ENCODE measurements around the gene CREB3L4.
A peak's percentile ranks its signal among the peaks of the same experiment; 100 is the strongest.

CREB3L4 gene

DNA sequence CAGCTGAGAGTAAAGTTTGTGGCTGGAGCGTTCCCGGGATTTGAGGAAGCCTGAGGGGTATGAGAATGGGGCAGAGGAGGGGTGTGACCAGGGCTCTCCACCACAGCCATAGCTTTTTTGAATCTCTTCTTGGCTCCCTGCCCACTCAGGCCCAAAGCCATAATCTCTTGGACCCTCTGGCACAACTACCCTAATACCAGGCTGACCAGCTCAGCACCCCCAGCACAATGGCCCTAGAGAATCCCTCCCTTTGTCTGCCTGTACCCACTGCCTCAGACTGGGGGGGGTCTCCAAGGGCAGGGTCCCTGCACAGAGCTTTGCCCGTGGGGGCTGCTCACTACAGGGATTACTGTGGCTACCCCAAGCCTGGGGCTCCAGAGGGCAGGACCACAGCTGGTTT lies 28.7 kb upstream of the CREB3L4 start:
- no peak for DNase-seq

DNA sequence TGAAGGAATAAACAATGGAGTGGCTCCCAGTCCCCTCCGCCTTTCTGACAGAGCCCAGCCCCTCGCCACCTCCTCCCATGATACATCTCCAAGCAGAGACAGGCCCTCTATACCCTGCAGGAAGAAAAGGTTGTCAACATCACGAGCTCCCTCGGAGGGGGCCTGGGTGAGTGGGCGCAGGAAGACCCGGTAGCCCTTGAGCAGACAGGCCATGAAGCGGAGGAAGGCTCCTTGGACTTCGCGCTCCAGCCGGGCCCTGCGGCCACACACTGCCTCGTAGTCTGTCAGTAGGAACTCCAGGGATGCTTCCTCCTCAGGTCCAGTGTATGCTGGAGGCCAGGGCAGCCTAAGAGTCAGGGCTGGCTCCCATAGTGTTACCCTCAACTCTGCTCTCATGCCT lies 28.2 kb upstream of the CREB3L4 start:
- no peak for DNase-seq

DNA sequence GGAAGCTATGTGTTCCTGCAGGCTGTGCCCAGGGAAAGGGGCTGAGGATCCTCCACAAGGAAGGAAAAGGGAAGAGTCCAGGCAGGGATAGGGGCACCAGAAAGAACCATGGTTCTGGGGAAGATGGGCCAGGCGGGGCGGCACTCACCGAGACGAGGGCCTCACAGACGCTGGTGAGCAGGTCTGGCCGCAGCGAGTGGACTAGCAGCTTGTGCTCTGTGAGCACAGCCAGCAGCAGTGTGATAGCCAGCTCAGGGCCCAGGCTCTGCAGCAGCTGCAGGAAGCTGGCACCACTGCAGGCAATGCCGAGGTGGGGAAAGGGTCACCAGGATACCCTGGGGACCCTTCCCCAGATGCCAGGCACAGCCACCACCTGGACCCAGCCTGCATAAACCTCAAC lies 26.9 kb upstream of the CREB3L4 start:
- DNase-seq: no peak

- no peak for DNase-seq
Observed at GRCh38 chr1:153941826-153942725, 25.6 kb upstream of the CREB3L4 start.

DNA sequence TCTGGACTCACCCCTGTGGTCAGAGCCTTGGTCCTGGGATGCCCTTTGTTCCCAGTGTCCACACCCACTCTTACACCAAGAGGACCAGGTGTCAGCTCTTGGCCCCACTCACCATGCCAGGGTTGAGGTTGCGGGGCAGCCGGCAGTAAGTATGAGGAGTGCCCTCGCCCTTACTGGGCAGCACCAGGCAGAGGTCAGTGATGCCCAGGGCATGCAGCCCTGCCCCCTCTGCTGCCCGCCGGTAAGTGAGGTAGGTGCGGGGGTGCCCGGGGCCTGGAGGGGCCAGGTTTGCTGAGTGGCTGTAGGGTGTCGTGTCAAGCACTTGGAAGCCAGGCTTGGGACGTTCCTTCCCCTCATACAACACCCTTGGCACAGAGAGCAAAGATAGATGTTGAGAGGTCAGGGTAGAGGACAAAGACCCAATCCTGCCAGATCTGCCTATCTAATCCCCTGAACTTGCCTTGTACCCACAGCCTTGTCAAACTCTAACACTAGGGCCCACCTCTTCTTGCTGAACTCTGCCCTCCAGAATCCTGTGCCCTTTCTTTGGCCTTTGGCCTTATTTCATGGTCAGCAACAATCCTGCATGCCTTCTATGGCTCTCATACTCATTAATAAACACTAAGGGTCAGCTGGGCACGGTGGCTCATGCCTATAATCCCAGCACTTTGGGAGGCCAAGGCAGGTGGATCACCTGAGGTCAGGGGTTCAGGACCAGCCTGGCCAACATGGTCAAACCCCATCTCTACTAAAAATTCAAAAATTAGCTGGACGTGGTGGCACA lies 24.7 kb upstream of the CREB3L4 start:
- no peak for DNase-seq

GRCh38 chr1:153944005-153944826 lies 23.5 kb upstream of the CREB3L4 start:
- no peak for DNase-seq

DNA sequence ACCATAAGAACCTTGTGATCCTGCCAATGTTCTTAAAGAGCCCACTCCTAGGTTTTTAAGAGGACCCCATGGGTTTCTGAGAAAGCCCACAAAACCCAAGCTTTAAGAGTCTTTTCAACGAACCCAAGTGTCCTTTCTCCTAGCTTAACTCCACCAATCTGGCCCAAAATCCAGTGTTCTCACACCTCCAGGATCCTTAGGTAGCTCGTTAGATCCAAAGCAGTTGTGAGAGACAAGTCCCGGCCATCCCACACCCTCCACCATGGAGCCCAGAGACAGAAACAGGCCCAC lies 22.9 kb upstream of the CREB3L4 start:
- no peak for DNase-seq

DNA sequence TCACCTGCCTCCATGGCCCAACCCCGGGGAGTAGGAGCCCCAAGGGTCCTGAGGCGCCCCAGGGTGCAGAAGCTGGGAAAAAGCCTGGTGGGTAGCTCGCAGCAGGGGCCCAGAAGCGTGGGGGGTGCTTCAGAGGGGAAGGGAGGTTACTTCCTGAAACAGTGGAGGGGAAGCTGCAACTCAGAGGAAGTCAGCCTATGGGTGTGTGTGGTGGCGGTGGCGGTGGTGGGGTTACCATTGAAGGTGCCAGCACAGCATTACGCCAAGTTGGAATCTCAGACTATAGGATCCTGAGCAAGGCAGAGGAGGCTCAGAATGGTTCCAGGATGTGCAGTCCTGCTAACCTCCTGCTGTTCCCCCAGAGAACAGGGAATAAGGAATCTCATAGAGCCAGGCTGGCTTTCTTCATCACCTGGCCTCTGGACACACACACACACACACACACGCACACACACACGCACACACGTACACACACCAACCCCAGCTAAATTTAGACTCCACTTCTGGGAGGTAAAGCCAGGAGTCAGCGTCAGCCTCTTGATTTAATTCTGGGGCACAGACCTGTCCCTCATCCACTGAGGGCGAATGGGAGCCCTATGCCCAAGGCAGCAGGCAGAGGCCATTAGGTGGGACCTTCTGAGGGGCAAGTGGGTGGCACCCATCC lies 22.4 kb upstream of the CREB3L4 start:
- DNase-seq: peak; percentile 77

- DNase-seq: peak; percentile 70
Observed at GRCh38 chr1:153945795-153946621, 21.7 kb upstream of the CREB3L4 start.

- DNase-seq: peak; percentile 73
Observed at GRCh38 chr1:153946622-153947241, 21.0 kb upstream of the CREB3L4 start, which contains the start of gene DENND4B. Gene DENND4B (minus strand): TSS chr1:153946718. CDS start chr1:153944374, 2,344 bp downstream.

DNA sequence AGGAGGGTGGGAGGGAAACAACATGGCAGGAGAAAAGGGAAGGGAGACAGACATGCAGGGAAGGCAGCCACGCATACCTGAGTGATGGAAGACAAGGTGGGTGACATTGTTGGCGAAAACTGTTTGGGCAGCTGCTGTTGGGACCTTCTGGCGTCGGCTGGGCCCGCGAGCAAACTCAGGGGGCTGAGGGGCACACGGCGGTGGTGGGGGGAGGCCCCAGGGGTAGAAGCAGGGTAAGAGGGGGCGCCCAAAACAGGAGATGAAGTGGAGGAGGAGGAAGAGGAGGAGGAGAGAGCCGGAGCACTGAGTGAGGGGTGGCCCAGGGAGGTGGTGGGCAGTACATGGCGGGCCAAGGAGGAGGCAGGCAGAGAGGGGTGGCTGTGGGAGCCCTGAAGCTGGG lies 16.5 kb upstream of the CREB3L4 start:
- DNase-seq: no peak

DNA sequence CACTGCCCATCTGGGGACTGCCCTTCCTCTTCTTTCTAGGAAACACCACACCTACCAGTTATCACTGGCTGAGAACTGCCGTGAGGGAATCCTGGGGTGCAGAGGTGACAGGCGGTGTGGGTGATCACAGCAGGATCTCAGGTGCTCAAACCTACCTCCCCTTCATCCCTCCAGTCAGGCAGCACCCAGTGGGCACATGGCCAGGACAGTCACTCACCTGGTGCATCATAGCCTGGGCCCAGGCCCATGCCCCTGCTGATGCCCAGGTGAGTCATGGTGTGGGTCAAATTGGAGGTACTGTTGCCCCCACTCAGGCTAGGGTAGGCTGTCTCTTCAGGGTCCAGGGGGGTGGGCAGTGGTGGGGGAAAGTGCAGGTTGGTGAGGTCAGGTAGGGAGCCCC lies 15.9 kb upstream of the CREB3L4 start:
- DNase-seq: no peak

DNA sequence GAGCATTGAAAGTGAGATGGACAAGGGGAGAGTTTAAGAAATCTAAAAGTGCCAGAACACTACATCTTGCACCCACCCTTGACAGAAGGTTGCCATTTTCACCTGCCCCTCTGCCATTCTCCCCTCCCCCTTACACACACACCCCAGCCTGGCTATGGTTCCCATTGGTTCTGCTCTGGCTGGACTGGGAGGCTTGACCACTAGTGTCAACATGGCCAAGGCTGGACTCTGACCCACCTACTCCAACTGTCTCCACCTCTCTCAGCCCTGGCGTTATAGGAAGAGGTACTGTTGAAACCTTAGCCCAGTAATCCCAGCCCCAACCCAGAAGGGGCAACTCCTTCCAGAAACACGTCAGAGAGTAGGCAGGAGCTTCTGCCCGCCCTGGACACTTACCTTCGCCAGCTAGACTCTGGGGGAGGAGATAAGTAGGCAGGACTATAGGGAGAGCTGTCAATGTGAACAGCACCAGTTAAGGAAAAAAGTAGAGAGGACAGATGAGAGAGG lies 13.8 kb upstream of the CREB3L4 start:
- DNase-seq: no peak

GRCh38 chr1:153954826-153955225 lies 12.9 kb upstream of the CREB3L4 start:
- DNase-seq: no peak

DNA sequence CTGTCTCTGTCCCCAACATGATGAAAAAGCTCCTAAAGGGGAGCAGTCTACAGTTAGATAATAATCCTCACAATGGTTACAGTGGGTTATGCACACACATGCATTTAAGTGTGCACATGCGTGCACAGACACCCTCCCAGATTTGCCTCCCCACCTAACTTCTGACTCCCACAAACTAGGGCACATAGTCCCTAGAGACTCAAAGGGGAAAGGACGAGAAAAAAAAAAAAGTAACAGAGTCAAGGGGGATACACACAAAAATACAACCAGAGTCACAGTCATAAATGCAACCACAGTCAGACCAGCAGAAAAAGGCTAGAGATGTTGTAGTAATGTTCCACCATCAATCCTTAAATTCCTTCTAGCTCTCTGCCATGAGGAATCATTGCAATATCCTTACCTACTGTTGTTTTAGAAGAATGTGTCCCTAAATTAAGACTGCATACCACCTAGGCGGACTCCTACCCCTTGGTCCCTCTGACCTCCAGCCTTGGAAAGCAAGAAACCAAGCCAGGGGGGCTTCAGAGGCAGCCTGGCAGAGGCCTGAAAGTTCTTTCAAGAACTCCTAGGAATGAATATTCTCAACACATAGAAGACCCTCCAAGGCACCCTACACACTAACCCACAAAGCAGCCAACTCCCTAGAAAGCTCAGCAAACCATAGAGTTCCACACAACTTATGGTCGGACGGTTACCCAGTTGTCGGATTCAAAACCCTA lies 10.5 kb upstream of the CREB3L4 start:
- no peak for DNase-seq

DNA sequence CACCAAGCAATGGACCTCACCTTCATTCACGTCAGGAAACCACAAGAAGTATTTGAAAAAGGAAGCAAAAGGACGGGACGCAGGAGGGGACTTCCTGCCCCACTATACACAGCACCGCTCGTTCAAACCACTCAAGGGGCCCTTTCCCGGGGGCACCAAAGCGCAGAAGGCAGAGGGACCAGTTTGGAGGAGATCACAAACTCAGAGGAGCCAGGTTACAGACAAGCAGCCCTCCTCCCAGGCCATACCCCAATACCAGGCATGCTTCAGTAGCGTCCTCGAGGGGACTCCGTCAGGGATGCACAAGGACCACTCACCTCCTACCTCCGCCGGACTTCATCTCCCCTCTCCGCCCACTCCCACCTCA lies 10.0 kb upstream of the CREB3L4 start:
- DNase-seq: peak; percentile 32

- DNase-seq: peak; percentile 97
Observed at GRCh38 chr1:153958111-153958960, 9.4 kb upstream of the CREB3L4 start, which contains the start of gene CRTC2. Gene CRTC2 (minus strand): TSS chr1:153958612. CDS start chr1:153958497, 115 bp downstream.

GRCh38 chr1:153958961-153959260 lies 8.8 kb upstream of the CREB3L4 start:
- no peak for DNase-seq

DNA sequence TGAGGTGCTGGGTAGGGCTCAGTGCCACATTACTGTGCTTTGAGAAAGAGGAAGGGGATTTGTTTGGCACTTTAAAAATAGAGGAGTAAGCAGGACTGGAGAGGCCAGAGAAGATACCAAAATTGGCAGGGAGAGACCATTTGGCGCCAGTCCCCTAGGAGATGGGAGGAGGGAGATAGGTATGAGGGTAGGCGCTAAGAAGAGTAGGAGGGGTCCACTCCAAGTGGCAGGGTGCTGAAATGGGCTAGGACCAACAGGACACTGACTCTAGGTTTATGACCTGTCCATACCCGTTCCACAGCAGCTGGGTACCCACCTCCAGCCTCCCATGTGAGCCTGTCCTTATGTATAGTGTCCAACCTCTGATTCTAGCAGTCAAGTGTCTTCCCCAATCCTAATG lies 8.2 kb upstream of the CREB3L4 start:
- DNase-seq: no peak

DNA sequence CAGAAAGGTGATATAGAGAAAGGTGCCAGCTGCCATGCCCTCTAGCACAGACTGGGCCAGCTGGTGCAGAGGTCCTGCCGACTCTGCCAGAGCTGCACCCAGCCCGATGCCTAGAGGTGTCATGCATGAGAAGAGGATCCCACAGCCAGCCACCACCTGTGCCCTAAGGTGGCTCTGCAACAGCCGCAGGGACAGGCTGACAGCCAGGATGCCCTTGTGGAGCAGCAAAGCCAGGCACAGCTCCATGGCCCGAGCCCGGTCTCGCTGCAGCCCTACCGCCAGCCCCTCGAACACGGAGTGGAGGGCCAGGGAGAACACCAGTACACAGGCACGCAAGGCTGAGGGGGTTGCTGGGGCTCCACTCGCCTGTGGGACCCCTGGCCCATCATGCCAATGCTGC lies 7.5 kb upstream of the CREB3L4 start:
- DNase-seq: no peak
